ENCODE results near the gene SH3TC2.

SH3TC2 gene

DNA sequence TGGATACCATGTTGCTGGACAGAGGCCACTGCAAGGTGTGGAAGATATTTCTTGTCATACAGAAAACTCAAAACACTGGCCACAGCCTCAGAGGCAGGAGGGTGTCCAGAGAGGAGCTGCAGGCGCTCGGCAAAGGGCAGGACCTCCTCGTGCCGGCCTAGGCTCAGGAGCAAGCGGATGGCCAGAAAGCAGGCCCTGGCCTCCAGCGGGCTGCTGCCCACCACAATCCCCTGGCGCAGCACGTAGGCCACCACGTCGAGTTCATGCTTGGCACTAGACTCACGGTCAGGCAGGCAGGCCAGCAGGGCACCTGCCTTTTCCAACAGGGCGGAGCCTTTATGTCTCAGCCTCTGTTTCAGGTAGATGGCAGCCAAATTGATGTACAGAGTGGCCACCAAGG, 35.2 kb downstream of the SH3TC2 start:
- no peak overlapping the region for H3K4me3 ChIP-seq (replicated peaks in 1 of 2; ENCODE audit: low read depth in 2 of 2, low read length in 2 of 2)
- DNase-seq (ENCODE audit: low read depth in 2 of 2): no peak
- TF ChIP-seq, protein P1, sequence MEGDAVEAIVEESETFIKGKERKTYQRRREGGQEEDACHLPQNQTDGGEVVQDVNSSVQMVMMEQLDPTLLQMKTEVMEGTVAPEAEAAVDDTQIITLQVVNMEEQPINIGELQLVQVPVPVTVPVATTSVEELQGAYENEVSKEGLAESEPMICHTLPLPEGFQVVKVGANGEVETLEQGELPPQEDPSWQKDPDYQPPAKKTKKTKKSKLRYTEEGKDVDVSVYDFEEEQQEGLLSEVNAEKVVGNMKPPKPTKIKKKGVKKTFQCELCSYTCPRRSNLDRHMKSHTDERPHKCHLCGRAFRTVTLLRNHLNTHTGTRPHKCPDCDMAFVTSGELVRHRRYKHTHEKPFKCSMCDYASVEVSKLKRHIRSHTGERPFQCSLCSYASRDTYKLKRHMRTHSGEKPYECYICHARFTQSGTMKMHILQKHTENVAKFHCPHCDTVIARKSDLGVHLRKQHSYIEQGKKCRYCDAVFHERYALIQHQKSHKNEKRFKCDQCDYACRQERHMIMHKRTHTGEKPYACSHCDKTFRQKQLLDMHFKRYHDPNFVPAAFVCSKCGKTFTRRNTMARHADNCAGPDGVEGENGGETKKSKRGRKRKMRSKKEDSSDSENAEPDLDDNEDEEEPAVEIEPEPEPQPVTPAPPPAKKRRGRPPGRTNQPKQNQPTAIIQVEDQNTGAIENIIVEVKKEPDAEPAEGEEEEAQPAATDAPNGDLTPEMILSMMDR (IDR thresholded peaks at IDR 0.05; ENCODE audit: low read depth, low read length): no peak

DNA sequence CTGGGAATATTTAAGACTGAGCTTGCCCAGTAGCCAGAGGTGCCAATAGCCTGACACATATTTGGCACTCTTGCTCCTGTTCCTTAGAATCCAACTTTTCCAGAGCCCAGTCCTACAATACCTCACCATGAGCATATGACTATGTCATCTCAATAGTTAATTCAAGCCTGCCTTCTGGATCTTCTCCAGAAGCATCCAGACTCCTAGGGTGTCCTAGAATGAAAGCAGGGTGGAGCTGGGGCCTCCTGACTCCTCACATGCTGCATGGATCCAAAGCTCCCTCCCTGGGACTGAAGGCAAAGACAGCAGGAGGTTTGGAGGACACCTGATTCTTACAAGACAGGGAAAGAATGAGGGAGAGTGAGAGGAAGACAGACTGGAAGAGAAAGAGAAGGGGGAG, 37.9 kb downstream of the SH3TC2 start:
- no peak overlapping the region for H3K4me3 ChIP-seq (replicated peaks in 1 of 2; ENCODE audit: low read depth in 2 of 2, low read length in 2 of 2)
- TF ChIP-seq, protein P1 (IDR thresholded peaks at IDR 0.05; ENCODE audit: low read depth, low read length): no peak
- DNase-seq (ENCODE audit: low read depth in 2 of 2): no peak

DNA sequence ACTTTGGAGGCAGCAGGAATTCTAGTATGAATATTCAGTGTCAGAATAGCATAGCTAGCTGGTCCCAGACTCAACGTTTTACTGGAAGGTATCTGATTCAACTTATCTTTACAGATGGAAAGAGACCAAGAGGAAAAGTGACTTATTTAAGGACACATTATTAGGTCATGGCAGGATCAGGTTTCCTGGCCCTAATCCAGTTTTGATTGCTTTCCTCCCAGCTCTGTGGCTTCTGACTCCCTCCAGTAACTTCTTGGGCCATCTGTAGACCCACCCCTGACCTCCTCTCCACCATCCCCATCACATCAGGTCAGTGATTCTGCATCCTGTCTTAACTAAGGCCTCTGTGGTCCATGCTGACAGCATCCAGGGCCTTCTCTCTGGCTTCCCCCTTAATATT, 38.4 kb downstream of the SH3TC2 start:
- DNase-seq (ENCODE audit: low read depth in 2 of 2): peak in 1 of 2 donors; percentile 37
- H3K4me3 ChIP-seq (replicated peaks in 1 of 2; ENCODE audit: low read depth in 2 of 2, low read length in 2 of 2): no peak overlapping the region
- TF ChIP-seq, protein P1 (IDR thresholded peaks at IDR 0.05; ENCODE audit: low read depth, low read length): no peak

DNA sequence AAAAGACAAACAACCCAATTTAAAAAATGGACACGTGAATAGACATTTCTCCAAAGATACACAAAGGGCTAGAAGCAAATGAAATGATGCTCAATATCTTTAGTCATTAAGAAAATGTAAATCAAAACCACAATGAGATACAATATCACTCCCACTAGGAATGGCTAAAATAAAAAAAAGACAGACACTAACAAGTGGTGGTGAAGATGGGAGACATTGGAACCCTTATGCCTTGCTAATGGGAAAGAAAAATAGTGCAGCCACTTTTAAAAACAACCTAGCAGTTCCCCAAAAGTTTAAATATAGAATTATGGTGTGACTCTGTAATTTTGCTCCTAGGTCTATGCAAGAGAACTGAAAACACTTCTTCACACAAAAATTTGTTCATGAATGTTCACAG, 40.7 kb downstream of the SH3TC2 start:
- TF ChIP-seq, protein P1 (IDR thresholded peaks at IDR 0.05; ENCODE audit: low read depth, low read length): no peak
- DNase-seq (ENCODE audit: low read depth in 2 of 2): no peak
- no peak overlapping the region for H3K4me3 ChIP-seq (replicated peaks in 1 of 2; ENCODE audit: low read depth in 2 of 2, low read length in 2 of 2)

DNA sequence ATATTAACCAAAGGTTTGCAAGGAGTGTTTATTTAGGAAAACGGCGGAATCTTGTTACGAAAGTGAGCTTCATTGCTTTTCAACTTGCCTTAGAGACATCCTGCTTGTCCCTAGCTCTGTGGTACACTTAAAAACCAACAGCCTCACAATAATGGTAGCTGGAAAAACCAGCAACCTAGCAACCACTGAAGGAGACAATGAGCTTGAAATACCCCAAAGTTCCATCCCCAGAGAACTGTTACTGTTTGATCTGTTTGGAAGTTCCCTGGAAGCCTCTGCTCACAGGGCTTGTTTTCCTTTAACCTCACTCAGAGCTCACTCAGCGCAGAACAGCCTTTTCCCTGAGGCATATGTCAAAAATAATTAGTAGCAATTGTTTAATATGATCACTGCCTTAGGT, 43.2 kb downstream of the SH3TC2 start:
- H3K4me3 ChIP-seq (replicated peaks in 1 of 2; ENCODE audit: low read depth in 2 of 2, low read length in 2 of 2): no peak overlapping the region
- TF ChIP-seq, protein P1 (IDR thresholded peaks at IDR 0.05; ENCODE audit: low read depth, low read length): no peak
- no peak for DNase-seq (ENCODE audit: low read depth in 2 of 2)

DNA sequence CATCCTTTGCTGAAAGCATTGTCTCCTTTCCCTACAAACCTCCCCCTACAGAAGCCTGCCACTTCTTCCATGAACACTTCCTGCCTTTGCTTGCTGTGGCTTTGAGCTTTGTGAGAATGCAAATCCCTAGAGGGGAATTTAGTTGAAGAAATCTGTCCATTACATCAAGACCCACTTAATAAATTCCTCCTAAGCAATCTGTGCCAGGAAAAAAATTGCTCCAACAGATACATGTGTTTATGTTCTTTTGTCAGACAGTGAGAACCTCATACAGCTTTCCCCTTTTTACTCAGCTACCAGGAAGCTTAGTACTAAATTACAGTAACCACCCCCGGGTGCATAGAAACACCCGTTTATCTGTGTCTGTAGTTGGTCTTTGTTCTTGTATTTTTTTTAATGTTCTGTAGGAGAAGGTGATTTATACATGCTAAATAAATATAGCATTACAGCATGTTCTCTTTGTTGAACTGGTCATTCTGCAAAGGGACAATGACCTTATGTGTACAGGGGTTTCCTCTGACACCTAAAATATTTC, 43.9 kb downstream of the SH3TC2 start:
- peak; percentile 72 to 79 for DNase-seq (ENCODE audit: low read depth in 2 of 2)
- H3K4me3 ChIP-seq (replicated peaks in 1 of 2; ENCODE audit: low read depth in 2 of 2, low read length in 2 of 2): no peak overlapping the region
- TF ChIP-seq, protein P1 (IDR thresholded peaks at IDR 0.05; ENCODE audit: low read depth, low read length): no peak

DNA sequence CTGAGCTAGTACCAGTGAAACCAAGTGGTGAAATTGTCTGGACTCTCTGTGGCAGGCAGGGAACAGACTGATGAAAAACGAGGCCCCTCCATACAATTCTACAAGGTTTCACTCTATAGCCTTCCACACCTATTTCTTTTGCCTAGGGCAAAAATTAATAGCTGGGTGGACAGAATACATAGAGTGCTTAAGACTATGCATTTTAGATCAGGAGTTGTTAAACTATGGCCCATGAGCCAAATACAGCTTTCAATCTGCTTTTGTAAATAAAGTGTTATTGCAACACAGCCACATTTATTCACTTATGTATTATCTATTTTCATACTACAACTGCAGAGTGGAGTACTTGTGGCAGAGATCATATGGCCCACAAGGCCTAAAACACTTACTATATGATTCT, 45.2 kb downstream of the SH3TC2 start:
- no peak overlapping the region for H3K4me3 ChIP-seq (replicated peaks in 1 of 2; ENCODE audit: low read depth in 2 of 2, low read length in 2 of 2)
- no peak for DNase-seq (ENCODE audit: low read depth in 2 of 2)
- TF ChIP-seq, protein P1 (IDR thresholded peaks at IDR 0.05; ENCODE audit: low read depth, low read length): no peak
